ENCODE results near the gene NEK11. TPM values are rescaled to one million over a fixed set of nuclear protein-coding genes. Genes with fewer than 3 reads are reported as not detected.

Gene NEK11
- total RNA-seq, 1 experiment from 2014 or later = 13.2 TPM

DNA sequence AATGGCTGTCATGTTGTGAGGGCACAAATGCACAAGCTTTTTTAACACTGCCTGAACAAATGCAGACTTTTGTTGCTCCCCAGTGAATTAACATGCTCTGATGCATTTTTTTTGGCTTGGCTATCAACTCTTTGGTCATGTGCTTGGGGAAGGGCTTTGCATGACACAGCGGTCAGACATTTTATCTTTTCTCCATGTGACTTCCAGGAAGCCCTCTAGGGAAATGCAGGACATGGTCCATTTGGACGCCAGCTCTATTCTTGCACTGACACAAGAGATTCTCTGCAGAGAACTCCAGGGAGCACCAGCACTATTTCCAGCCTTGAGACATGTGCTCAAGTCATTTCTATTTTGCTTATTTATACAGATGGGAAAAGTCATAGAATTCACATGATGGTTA is 46.2 kb downstream of the NEK11 start:
- TF ChIP-seq, protein P1, sequence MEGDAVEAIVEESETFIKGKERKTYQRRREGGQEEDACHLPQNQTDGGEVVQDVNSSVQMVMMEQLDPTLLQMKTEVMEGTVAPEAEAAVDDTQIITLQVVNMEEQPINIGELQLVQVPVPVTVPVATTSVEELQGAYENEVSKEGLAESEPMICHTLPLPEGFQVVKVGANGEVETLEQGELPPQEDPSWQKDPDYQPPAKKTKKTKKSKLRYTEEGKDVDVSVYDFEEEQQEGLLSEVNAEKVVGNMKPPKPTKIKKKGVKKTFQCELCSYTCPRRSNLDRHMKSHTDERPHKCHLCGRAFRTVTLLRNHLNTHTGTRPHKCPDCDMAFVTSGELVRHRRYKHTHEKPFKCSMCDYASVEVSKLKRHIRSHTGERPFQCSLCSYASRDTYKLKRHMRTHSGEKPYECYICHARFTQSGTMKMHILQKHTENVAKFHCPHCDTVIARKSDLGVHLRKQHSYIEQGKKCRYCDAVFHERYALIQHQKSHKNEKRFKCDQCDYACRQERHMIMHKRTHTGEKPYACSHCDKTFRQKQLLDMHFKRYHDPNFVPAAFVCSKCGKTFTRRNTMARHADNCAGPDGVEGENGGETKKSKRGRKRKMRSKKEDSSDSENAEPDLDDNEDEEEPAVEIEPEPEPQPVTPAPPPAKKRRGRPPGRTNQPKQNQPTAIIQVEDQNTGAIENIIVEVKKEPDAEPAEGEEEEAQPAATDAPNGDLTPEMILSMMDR (conservative IDR thresholded peaks at IDR 0.05) = no peak
- no peak for TF ChIP-seq EZH2 (IDR thresholded peaks at IDR 0.05; ENCODE audit: low read depth)
- Histone ChIP-seq H4K20me1 (ENCODE audit: insufficient read depth) (no peaks in the 10 kb centered on the region), H3K36me3 (ENCODE audit: low read depth) (no peaks in the 10 kb centered on the region), H3K4me1 (replicated peaks; ENCODE audit: insufficient read depth) (no peaks in the 10 kb centered on the region), H3K9me3 (ENCODE audit: insufficient read depth, low read depth) (no peaks in the 10 kb centered on the region), H3K4me3 (no peak overlapping the region), H2AFZ (no peak overlapping the region), H3F3A (ENCODE audit: insufficient read depth, low read depth) (no peaks in the 10 kb centered on the region), H3K79me2 (ENCODE audit: low read depth) (no peaks in the 10 kb centered on the region), H3K27ac (no peak overlapping the region), H3K4me2 (no peak overlapping the region), H3K9me2 (ENCODE audit: insufficient read depth) (no peaks in the 10 kb centered on the region), H3K27me3 (ENCODE audit: insufficient read depth, low read depth) (no peaks in the 10 kb centered on the region)
- ChIA-PET POLR2A (ENCODE audit: unreplicated experiment) (no interaction called here), CTCF (no interaction called here)
- no peak for DNase-seq
- intact Hi-C loops (cut with micrococcal nuclease; ENCODE audit: unreplicated experiment) = no loop called here
- no TSS peak for BruUV-seq (replicated peaks)

DNA sequence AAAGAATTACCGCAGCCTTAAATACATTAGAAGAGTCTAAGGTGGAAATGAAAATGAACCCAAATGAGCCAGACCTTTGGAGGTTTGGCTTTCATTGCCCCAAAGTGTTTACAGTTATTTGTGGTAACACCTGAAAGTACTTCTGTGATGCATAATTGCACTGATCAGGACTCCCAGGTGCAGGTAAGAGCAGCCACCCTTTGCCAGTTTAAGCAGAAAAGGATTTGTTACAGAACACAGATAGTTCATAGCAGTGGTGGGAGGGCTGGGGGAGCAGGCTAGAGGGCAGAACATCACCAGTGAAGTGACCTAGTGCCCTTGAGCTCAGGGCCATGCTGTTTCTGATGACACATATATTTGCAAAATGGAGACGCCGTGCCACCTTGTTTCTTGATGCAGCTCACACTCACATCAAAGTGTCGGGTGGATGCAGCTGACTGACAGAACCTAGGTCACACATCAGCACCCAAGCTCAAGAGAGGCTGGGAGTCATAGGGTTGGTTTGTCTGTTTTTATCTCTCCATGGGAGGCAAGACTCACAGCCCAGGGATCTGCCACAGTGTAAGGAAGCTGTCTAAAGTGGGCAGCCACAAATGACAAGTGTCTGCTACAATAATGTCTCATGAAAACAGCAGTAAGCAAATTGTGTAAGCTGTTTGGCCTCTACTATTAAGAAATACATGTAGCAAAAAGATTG is 49.1 kb downstream of the NEK11 start:
- H3K36me3 ChIP-seq (ENCODE audit: low read depth) = no peaks in the 10 kb centered on the region
- H3K4me2 ChIP-seq = no peak overlapping the region
- no peak for DNase-seq
- no peaks in the 10 kb centered on the region for H3K4me1 ChIP-seq (replicated peaks; ENCODE audit: insufficient read depth)
- no peaks in the 10 kb centered on the region for H3K9me2 ChIP-seq (ENCODE audit: insufficient read depth)
- ChIA-PET CTCF (no interaction called here), POLR2A (ENCODE audit: unreplicated experiment) (interaction anchor here (0.5 kb wide), 1 partner anchor 1141 kb away, joined by 5 read pairs; no protein-coding TSS in a partner anchor)
- no peaks in the 10 kb centered on the region for H4K20me1 ChIP-seq (ENCODE audit: insufficient read depth)
- BruUV-seq (replicated peaks) = no TSS peak
- H3K27ac ChIP-seq = no peak overlapping the region
- TF ChIP-seq, protein P1 (conservative IDR thresholded peaks at IDR 0.05) = no peak
- no peak for TF ChIP-seq EZH2 (IDR thresholded peaks at IDR 0.05; ENCODE audit: low read depth)
- no peaks in the 10 kb centered on the region for H3K27me3 ChIP-seq (ENCODE audit: insufficient read depth, low read depth)
- no peaks in the 10 kb centered on the region for H3K79me2 ChIP-seq (ENCODE audit: low read depth)
- no peak overlapping the region for H2AFZ ChIP-seq
- H3K4me3 ChIP-seq = no peak overlapping the region
- no peaks in the 10 kb centered on the region for H3K9me3 ChIP-seq (ENCODE audit: insufficient read depth, low read depth)
- no peaks in the 10 kb centered on the region for H3F3A ChIP-seq (ENCODE audit: insufficient read depth, low read depth)
- intact Hi-C loops (cut with micrococcal nuclease; ENCODE audit: unreplicated experiment) = no loop called here

DNA sequence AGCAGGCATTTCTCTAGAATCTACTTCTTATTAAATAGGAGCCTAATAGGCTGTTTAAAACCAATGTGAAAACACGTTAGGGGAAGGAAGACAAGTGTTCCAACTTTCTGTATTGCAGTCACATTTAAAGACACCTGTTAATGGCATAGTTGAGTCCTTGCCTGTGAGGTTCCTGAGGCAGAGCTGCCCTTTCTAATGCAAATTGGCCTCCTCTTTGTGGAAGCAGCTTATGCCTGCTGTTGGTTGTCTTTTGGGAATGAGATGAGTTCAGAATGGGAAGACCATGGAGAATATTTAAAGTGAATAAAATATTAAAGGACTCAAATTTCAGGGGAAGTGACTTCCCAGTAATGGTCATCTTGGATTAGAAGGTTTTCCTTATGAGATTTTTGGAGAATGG is 51.2 kb downstream of the NEK11 start:
- no peak for TF ChIP-seq EZH2 (IDR thresholded peaks at IDR 0.05; ENCODE audit: low read depth)
- TF ChIP-seq, protein P1 (conservative IDR thresholded peaks at IDR 0.05) = no peak
- Histone ChIP-seq H2AFZ (no peak overlapping the region), H3K27me3 (ENCODE audit: insufficient read depth, low read depth) (no peaks in the 10 kb centered on the region), H3K27ac (no peak overlapping the region), H4K20me1 (ENCODE audit: insufficient read depth) (no peaks in the 10 kb centered on the region), H3K9me2 (ENCODE audit: insufficient read depth) (no peaks in the 10 kb centered on the region), H3K36me3 (ENCODE audit: low read depth) (no peaks in the 10 kb centered on the region), H3K4me3 (no peak overlapping the region), H3K9me3 (ENCODE audit: insufficient read depth, low read depth) (no peaks in the 10 kb centered on the region), H3F3A (ENCODE audit: insufficient read depth, low read depth) (no peaks in the 10 kb centered on the region), H3K79me2 (ENCODE audit: low read depth) (no peaks in the 10 kb centered on the region), H3K4me1 (replicated peaks; ENCODE audit: insufficient read depth) (no peaks in the 10 kb centered on the region), H3K4me2 (no peak overlapping the region)
- DNase-seq = no peak
- POLR2A ChIA-PET (ENCODE audit: unreplicated experiment) = no interaction called here
- no TSS peak for BruUV-seq (replicated peaks)
- CTCF ChIA-PET = no interaction called here
- intact Hi-C loops (cut with micrococcal nuclease; ENCODE audit: unreplicated experiment) = no loop called here

Data from PC-9 (cell line).